ENCODE data around the gene INSYN2B.

DNA sequence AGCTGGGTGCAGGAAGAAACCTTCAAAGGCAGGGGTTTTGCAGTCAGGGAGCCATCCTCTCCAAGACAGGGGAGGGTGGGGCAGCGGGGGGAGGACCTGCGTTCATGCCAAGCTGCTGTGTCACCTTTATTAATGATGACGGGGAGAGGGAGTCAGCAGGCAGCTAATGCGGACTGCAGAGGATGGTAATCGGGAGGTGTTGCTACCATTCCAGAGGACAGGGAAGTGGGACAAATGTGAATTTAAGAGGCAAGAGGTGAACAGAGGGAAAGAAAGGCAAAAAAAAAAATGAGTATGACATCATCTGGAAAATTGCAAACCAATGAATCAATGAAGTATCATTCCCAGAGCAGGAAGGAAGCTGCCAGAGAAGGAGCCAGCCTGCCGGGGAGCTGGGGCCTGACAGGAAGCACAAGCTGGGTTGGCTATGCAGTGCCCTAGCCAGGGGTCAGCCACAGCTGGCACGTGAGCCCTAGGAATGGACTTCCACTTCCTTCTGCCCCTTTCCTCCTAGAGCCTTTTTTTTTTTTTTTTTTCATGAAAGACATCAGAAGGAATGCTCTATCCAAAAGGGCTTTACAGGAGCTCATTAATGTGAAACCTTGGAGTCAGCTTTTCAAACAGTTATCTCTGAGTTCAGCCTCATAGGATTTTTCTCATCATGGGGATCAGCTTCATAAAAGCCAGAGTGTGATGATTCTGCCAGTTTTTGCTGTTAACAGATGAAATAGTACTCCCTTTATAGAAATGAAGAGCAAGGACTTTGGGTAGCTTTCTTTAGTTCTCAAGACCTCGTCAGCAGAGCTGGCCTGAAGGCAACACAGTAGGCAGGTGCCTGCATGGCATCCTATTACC, 9.2 kb downstream of the INSYN2B start:
- TF ChIP-seq, protein P1, sequence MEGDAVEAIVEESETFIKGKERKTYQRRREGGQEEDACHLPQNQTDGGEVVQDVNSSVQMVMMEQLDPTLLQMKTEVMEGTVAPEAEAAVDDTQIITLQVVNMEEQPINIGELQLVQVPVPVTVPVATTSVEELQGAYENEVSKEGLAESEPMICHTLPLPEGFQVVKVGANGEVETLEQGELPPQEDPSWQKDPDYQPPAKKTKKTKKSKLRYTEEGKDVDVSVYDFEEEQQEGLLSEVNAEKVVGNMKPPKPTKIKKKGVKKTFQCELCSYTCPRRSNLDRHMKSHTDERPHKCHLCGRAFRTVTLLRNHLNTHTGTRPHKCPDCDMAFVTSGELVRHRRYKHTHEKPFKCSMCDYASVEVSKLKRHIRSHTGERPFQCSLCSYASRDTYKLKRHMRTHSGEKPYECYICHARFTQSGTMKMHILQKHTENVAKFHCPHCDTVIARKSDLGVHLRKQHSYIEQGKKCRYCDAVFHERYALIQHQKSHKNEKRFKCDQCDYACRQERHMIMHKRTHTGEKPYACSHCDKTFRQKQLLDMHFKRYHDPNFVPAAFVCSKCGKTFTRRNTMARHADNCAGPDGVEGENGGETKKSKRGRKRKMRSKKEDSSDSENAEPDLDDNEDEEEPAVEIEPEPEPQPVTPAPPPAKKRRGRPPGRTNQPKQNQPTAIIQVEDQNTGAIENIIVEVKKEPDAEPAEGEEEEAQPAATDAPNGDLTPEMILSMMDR (IDR thresholded peaks at IDR 0.05; ENCODE audit: insufficient read depth, low read length, poor library complexity, severe bottlenecking): no peak
- no peak for TF ChIP-seq EZH2phosphoT487 (conservative IDR thresholded peaks at IDR 0.05; ENCODE audit: low read length)
